HG03175 (cell line): ENCODE measurements around the gene SLC4A1AP.

ENCODE experiments used
- ATAC-seq: cut with Tn5 transposase; IDR thresholded peaks from one replicate; pipeline ENCODE4 v1.9.1; 2021; ENCODE audit warnings: mild to moderate bottlenecking, moderate library complexity; ENCODE audit not compliant: unreplicated experiment

Gene SLC4A1AP

GRCh38 chr2:27716301-27717069 lies 52.8 kb downstream of the SLC4A1AP start:
- no peak for ATAC-seq

- ATAC-seq, result no peak
These were observed 53.5 kb downstream of the SLC4A1AP start for GRCh38 chr2:27717070-27717795.

GRCh38 chr2:27720004-27720551 lies 56.4 kb downstream of the SLC4A1AP start:
- ATAC-seq, result no peak

- ATAC-seq, result no peak
These were observed 57.6 kb downstream of the SLC4A1AP start for GRCh38 chr2:27721335-27721734.

- no peak for ATAC-seq
These were observed 58.3 kb downstream of the SLC4A1AP start for GRCh38 chr2:27721884-27722485.

- ATAC-seq, result no peak
These were observed 59.9 kb downstream of the SLC4A1AP start for GRCh38 chr2:27723372-27724144.

- no peak for ATAC-seq
These were observed 60.5 kb downstream of the SLC4A1AP start for GRCh38 chr2:27724191-27724590.

GRCh38 chr2:27724905-27725701 lies 61.4 kb downstream of the SLC4A1AP start:
- no peak for ATAC-seq

- no peak for ATAC-seq
These were observed 63.6 kb downstream of the SLC4A1AP start for GRCh38 chr2:27727257-27727656.

- ATAC-seq, result no peak
These were observed 64.6 kb downstream of the SLC4A1AP start for GRCh38 chr2:27728081-27728858.

- ATAC-seq, result no peak
These were observed 65.5 kb downstream of the SLC4A1AP start for GRCh38 chr2:27729198-27729597.

GRCh38 chr2:27729614-27730013 lies 65.9 kb downstream of the SLC4A1AP start:
- ATAC-seq, result no peak

- no peak for ATAC-seq
These were observed 66.6 kb downstream of the SLC4A1AP start for GRCh38 chr2:27730261-27730662.

GRCh38 chr2:27730980-27731691 lies 67.4 kb downstream of the SLC4A1AP start:
- no peak for ATAC-seq

GRCh38 chr2:27734305-27734704 lies 70.6 kb downstream of the SLC4A1AP start:
- ATAC-seq, result no peak

- no peak for ATAC-seq
These were observed 71.7 kb downstream of the SLC4A1AP start for GRCh38 chr2:27735263-27735904.

GRCh38 chr2:27736031-27736889 lies 72.6 kb downstream of the SLC4A1AP start:
- ATAC-seq, result no peak
